Esophagus (tissue), 2 donors: ENCODE measurements around the gene EVPL. TPM values are rescaled to one million over a fixed set of nuclear protein-coding genes. Genes with fewer than 3 reads are reported as not detected.

Experiments
- H3K27ac ChIP-seq, 2 donors: one replicate each; pipeline ENCODE4 v1.5.1; 2013; ENCODE audit warnings: low read depth in 2 of 2, mild to moderate bottlenecking in 2 of 2, inconsistent platforms in 1 of 2, low read length in 1 of 2, moderate library complexity in 1 of 2
- H3K27me3 ChIP-seq, 2 donors: one replicate each; pipeline ENCODE4 v1.6.1; 2013; ENCODE audit warnings: low read length in 2 of 2, control low read depth in 1 of 2, mild to moderate bottlenecking in 1 of 2; ENCODE audit not compliant: insufficient read depth in 2 of 2, control insufficient read depth in 1 of 2
- H3K36me3 ChIP-seq, 2 donors: one replicate each; pipeline ENCODE4 v1.6.1; 2013; ENCODE audit warnings: low read length in 1 of 2; ENCODE audit not compliant: control insufficient read depth in 2 of 2, insufficient read depth in 2 of 2
- H3K4me1 ChIP-seq, 2 donors: one replicate each; pipeline ENCODE4 v1.6.1; 2013; ENCODE audit warnings: low read length in 1 of 2; ENCODE audit not compliant: control insufficient read depth in 2 of 2, insufficient read depth in 2 of 2
- H3K4me3 ChIP-seq, 2 donors: one replicate each; pipeline ENCODE4 v1.5.1; 2013; ENCODE audit warnings: low read length in 2 of 2, mild to moderate bottlenecking in 2 of 2, low read depth in 1 of 2, moderate library complexity in 1 of 2
- H3K9me3 ChIP-seq, 2 donors: one replicate each; pipeline ENCODE4 v1.6.1; 2013; ENCODE audit warnings: mild to moderate bottlenecking in 2 of 2, low read depth in 1 of 2, low read length in 1 of 2, moderate library complexity in 1 of 2; ENCODE audit not compliant: control insufficient read depth in 2 of 2, insufficient read depth in 1 of 2
- WGBS, 2 donors: extraction: QIAGEN DNeasy Blood & Tissue Kit; methylation state at CpG; one replicate each; pipeline ENCODE4 v1.1.7; 2013; 5-methylcytosine and 5-hydroxymethylcytosine counted together
- polyA plus RNA-seq, 2 donors: library from polyadenylated mRNA; stranded (reverse); fragments of 200-250 nt; gene quantifications; one replicate each; pipeline ENCODE4 v1.2.3, GENCODE V29; 2013
- donor health status: healthy with polysubstance abuse.
- donor health status: Bipolar disorder and iron deficiency.

The EVPL gene
- polyA plus RNA-seq, 2 donors = 229 to 425 TPM

GRCh38 chr17:75994802-75995370 is 32.2 kb downstream of the EVPL start:
- Histone ChIP-seq H3K9me3 (no peaks in the 10 kb centered on the region), H3K36me3 (peaks cover 3 to 10% of the 10 kb centered on the region in 2 donors), H3K27ac (no peak overlapping the region), H3K4me3 (no peak overlapping the region), H3K27me3 (no peaks in the 10 kb centered on the region), H3K4me1 (peaks cover 0 to 10% of the 10 kb centered on the region in 2 donors)
- 91 to 94% methylated on average over 5 of the region's 5 CpGs for WGBS, 2 donors

DNA sequence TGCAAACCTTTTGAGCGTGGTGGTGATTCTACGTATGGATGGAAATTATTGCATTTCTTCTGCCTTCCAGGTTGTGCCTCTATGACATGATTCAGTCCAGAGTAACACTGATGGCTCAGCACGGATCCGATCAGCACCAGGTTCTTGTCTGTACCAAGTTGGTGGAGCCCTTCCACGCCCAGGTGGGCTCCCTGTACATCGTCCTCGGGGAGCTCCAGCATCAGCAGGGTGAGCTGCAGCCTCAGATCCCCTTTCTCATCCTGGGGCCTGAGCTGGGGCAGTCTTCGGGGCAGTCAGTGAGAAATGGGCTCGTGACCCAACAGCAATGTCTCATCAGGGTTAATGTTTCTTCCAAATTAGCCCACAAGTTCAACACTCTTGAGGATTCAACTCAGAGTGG is 35.7 kb downstream of the EVPL start:
- peaks cover 3 to 9% of the 10 kb centered on the region in 2 donors for H3K36me3 ChIP-seq
- H3K4me3 ChIP-seq = no peak overlapping the region
- no peak overlapping the region for H3K27ac ChIP-seq
- no peaks in the 10 kb centered on the region for H3K4me1 ChIP-seq
- no peaks in the 10 kb centered on the region for H3K9me3 ChIP-seq
- 94 to 96% methylated on average over 9 of the region's 9 CpGs for WGBS, 2 donors
- no peaks in the 10 kb centered on the region for H3K27me3 ChIP-seq

- Histone ChIP-seq H3K27me3 (no peaks in the 10 kb centered on the region), H3K27ac (no peak overlapping the region), H3K36me3 (peaks cover 3 to 6% of the 10 kb centered on the region in 2 donors), H3K4me1 (no peaks in the 10 kb centered on the region), H3K4me3 (no peak overlapping the region), H3K9me3 (no peaks in the 10 kb centered on the region)
- 77 to 79% methylated on average over 4 of the region's 4 CpGs for WGBS, 2 donors
Measured at GRCh38 chr17:75987041-75987440, 40.1 kb downstream of the EVPL start.

DNA sequence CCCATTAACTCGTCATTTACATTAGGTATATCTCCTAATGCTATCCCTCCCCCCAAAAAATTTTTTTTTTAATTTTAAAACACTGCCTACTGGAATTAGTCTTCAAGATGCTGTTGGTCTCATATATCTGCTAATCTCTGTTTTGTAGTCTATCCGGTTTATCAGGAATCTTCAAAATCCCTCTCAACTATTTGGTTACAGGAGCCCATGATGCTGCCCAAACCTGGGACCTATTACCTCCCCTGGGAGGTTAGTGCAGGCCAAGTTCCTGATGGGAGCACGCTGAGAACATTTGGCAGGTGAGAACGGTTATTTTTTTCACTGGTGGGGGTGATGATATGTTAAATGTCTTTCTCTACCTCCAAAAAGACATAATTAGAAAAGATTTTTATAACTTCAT is 41.1 kb downstream of the EVPL start:
- no peak overlapping the region for H3K27ac ChIP-seq
- 67 to 74% methylated on average over 4 of the region's 4 CpGs for WGBS, 2 donors
- no peaks in the 10 kb centered on the region for H3K4me1 ChIP-seq
- no peaks in the 10 kb centered on the region for H3K9me3 ChIP-seq
- no peak overlapping the region for H3K4me3 ChIP-seq
- no peaks in the 10 kb centered on the region for H3K36me3 ChIP-seq
- H3K27me3 ChIP-seq = no peaks in the 10 kb centered on the region

DNA sequence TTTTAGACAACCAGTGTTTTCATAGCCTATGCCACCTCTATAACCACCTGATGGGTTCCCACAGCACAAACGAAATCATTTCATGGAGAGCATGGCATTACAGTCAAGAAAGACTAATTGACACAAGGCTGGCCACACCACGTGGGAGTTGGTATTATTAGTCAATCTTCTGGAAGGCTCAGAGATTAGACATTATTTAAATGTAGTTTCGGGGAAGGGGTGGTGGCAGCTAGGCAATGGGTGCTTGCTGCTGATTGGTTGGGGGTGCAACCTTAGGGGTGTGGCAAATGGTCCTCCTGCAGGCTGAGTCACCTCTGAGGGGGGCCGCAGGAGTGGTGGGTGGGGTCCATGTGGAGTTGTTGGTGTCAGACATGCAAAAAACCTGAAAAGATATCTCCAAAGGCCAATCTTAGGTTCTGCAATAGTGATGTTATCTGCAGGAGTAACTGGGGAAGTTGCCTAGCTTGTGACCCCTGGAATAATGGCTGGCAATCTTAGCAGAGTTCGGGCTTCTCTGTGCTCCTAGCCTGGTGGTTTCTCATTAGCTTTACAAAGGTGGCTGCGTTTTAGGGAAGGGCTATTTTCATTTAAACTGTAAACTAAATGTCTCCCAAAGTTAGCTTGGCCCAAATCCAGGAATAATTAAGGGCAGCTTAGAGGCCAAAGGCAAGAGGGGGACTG is 43.5 kb downstream of the EVPL start:
- peak overlapping the region; percentile 71 to 90 for H3K27ac ChIP-seq
- no peaks in the 10 kb centered on the region for H3K36me3 ChIP-seq
- H3K27me3 ChIP-seq = no peaks in the 10 kb centered on the region
- no peaks in the 10 kb centered on the region for H3K9me3 ChIP-seq
- peak overlapping the region in 1 of 2 donors; percentile 2 for H3K4me3 ChIP-seq
- no peaks in the 10 kb centered on the region for H3K4me1 ChIP-seq
- WGBS, 2 donors = 47 to 53% methylated on average over 6 of the region's 6 CpGs

- H3K4me1 ChIP-seq = no peaks in the 10 kb centered on the region
Measured at GRCh38 chr17:75981019-75981615, 46.0 kb downstream of the EVPL start.

DNA sequence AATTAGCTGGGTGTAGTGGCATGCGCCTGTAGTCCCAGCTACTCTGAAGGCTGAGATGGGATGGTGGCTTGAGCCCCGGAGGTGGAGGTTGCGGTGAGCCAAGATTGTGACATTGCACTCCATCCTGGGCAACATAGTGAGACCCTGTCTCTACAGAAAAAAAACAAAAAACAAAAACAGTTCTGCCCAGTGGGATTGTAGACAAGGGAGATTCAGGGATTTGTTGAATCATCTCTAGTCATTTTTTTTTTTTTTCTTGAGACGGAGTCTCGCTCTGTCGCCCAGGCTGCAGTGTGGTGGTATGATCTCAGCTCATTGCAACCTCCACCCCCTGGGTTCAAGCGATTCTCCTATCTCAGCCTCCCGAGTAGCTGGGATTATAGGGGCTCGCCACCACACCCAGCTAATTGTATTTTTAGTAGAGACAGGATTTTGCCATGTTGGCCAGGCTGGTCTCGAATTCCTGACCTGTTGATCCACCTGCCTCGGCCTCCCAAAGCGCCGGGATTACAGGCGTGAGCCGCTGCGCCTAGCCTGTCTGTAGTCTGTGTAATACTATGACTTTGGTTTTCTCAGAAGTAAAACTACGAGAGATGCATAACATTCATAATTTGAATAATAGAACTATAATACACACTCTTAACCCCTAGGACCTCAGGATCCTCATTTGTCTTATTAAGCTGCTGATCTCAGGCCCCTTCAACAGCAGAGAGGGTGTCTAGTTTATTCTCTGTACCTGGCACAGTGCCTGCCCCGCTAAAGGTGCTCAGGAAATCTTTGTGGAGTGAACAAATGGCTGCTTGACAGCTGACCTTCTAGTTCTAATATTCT is 46.7 kb downstream of the EVPL start:
- H3K36me3 ChIP-seq = no peaks in the 10 kb centered on the region
- WGBS, 2 donors = 75 to 82% methylated on average over 18 of the region's 18 CpGs
- H3K27ac ChIP-seq = peak overlapping the region; percentile 90 to 100
- H3K4me3 ChIP-seq = peak overlapping the region; percentile 75 to 99
- no peaks in the 10 kb centered on the region for H3K4me1 ChIP-seq
- H3K9me3 ChIP-seq = no peaks in the 10 kb centered on the region
- H3K27me3 ChIP-seq = no peaks in the 10 kb centered on the region

More at GRCh38 chr17:75981019-75981615, 46.0 kb downstream of the EVPL start:
- Histone ChIP-seq H3K36me3 (no peaks in the 10 kb centered on the region), H3K4me3 (no peak overlapping the region), H3K27me3 (no peaks in the 10 kb centered on the region), H3K27ac (peak overlapping the region in 1 of 2 donors; percentile 100), H3K9me3 (no peaks in the 10 kb centered on the region)
- WGBS, 2 donors = 87 to 93% methylated on average over 7 of the region's 7 CpGs

- no peaks in the 10 kb centered on the region for H3K9me3 ChIP-seq
- H3K27me3 ChIP-seq = no peaks in the 10 kb centered on the region
- peak overlapping the region; percentile 75 to 99 for H3K4me3 ChIP-seq
- H3K4me1 ChIP-seq = no peaks in the 10 kb centered on the region
- 4% methylated on average over 19 of the region's 19 CpGs for WGBS, 2 donors
- H3K36me3 ChIP-seq = no peaks in the 10 kb centered on the region
- peak overlapping the region; percentile 90 to 100 for H3K27ac ChIP-seq
Measured at GRCh38 chr17:75979705-75980187, 47.4 kb downstream of the EVPL start.

DNA sequence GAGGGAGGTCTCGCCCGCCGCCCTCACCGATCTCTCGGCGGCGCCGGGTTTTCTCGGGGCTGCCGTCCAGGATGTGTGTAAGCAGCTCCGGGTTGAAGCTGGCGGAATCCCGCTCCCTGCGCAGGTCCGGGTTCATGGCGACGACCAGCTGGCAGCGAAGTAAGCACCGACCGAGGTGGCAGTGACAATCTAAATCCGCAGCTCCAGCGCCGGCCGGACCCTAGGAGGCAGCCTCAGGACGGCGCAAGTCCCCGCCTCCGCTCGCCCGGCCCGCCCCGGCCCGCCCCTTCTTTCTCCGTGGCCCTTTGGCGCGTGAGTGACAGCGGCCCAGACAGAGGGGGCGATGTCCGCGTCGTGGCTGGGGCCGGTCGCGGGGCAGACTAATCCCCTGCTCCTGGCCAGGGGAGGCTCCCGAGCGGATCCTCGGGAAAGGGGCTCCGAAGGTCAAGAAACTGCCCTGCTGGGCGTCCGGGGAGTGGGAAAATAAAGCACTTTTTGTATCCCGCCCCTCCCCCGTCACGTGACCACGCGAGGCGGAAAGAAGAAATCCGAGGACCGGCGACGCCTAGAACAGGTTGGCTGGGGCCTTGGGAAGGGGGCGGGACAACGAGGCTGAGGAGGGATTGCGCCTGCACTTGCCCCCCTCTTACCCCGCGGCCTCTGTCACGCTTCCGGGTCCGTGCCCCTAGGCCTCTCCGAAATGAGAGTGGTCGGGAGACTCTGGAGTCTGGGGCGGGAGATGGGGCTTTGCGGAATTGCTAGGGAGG is 48.0 kb downstream of the EVPL start, which contains the start of the genes ACOX1 and TEN1:
Gene ACOX1, minus strand, starts transcription at position 229 of the 767 bp plus-strand sequence. Its CDS starts 93 bp downstream, at position 136.
Gene TEN1, plus strand, starts transcription at position 303 of the 767 bp plus-strand sequence. CDS start 6,953 bp downstream, outside the sequence.
- no peaks in the 10 kb centered on the region for H3K9me3 ChIP-seq
- no peaks in the 10 kb centered on the region for H3K4me1 ChIP-seq
- no peaks in the 10 kb centered on the region for H3K27me3 ChIP-seq
- H3K27ac ChIP-seq = peak within 1 kb of the TSS; percentile 90 to 100
- WGBS, 2 donors = 0% methylated on average over 71 to 72 of the region's 72 CpGs
- peak within 1 kb of the TSS; percentile 75 to 99 for H3K4me3 ChIP-seq
- H3K36me3 ChIP-seq = no peaks in the 10 kb centered on the region
